Loucy (cell line): ENCODE data around the gene FAM13A.

Source experiments
- H2AFZ ChIP-seq: fragments of 200-600 bp; sonication (generic); 2 replicates; pipeline ENCODE4 v1.6.0; 2016; ENCODE audit warnings: antibody characterized with exemption, mild to moderate bottlenecking, low read length, moderate library complexity
- H3F3A ChIP-seq: fragments of 200-600 bp; 2 replicates; pipeline ENCODE4 v1.6.0; 2016; ENCODE audit warnings: antibody characterized with exemption, low read depth, mild to moderate bottlenecking
- H3K27me3 ChIP-seq: fragments of 200-600 bp; sonication (generic); 2 replicates; pipeline ENCODE4 v1.6.1; 2014; ENCODE audit warnings: low read length, mild to moderate bottlenecking; ENCODE audit not compliant: insufficient read depth, poor library complexity, severe bottlenecking
- H3K36me3 ChIP-seq: fragments of 200-600 bp; sonication (generic); 2 replicates; pipeline ENCODE4 v1.6.1; 2016; ENCODE audit warnings: low read length; ENCODE audit not compliant: insufficient read depth
- H3K4me1 ChIP-seq: fragments of 200-600 bp; sonication (generic); 2 replicates; pipeline ENCODE4 v1.5.1; 2014; ENCODE audit warnings: low read length, mild to moderate bottlenecking; ENCODE audit not compliant: insufficient read depth, poor library complexity, severe bottlenecking
- H3K4me2 ChIP-seq: fragments of 200-600 bp; sonication (generic); 2 replicates; pipeline ENCODE4 v1.6.0; 2014; ENCODE audit warnings: antibody characterized with exemption, low read length, low read depth, mild to moderate bottlenecking; ENCODE audit not compliant: poor library complexity, severe bottlenecking
- H3K4me3 ChIP-seq: fragments of 200-600 bp; sonication (generic); 2 replicates; pipeline ENCODE4 v1.5.1; 2014; ENCODE audit warnings: low read length, mild to moderate bottlenecking, mixed read lengths; ENCODE audit not compliant: poor library complexity, severe bottlenecking
- H3K79me2 ChIP-seq: fragments of 200-600 bp; sonication (generic); 2 replicates; pipeline ENCODE4 v1.6.1; 2014; ENCODE audit warnings: low read length; ENCODE audit not compliant: insufficient read depth
- H3K9ac ChIP-seq: fragments of 200-600 bp; sonication (generic); 2 replicates; pipeline ENCODE4 v1.6.0; 2014; ENCODE audit warnings: mild to moderate bottlenecking, low read depth, low read length, moderate library complexity; ENCODE audit not compliant: poor library complexity, severe bottlenecking
- H3K9me2 ChIP-seq: fragments of 200-600 bp; sonication (generic); replicated peaks from 2 replicates; pipeline ENCODE4 v1.6.1; 2016; ENCODE audit warnings: low read depth, low read length, mixed read lengths
- H3K9me3 ChIP-seq: fragments of 200-600 bp; sonication (generic); 2 replicates; pipeline ENCODE4 v1.6.1; 2014; ENCODE audit warnings: mild to moderate bottlenecking, antibody characterized with exemption, low read length, low read depth; ENCODE audit not compliant: insufficient read depth
- H4K20me1 ChIP-seq: fragments of 200-600 bp; sonication (generic); 2 replicates; pipeline ENCODE4 v1.6.0; 2014; ENCODE audit warnings: antibody characterized with exemption, low read length, mild to moderate bottlenecking; ENCODE audit not compliant: insufficient read depth, poor library complexity, severe bottlenecking
- EZH2phosphoT487 ChIP-seq: fragments of 200-600 bp; IDR thresholded peaks from 2 replicates; pipeline ENCODE4 v1.6.1; 2018; ENCODE audit warnings: antibody characterized with exemption, mild to moderate bottlenecking, moderate library complexity, borderline replicate concordance
- TF ChIP-seq, protein P1 (sequence below): fragments of 200-600 bp; sonication (generic); conservative IDR thresholded peaks from 2 replicates; pipeline ENCODE4 v1.5.1; 2014; ENCODE audit warnings: mild to moderate bottlenecking, antibody characterized with exemption, low read length

The FAM13A gene

GRCh38 chr4:88792821-88793220 lies 264.2 kb downstream of the FAM13A start:
- no peak overlapping the region for H3K4me2 ChIP-seq

DNA sequence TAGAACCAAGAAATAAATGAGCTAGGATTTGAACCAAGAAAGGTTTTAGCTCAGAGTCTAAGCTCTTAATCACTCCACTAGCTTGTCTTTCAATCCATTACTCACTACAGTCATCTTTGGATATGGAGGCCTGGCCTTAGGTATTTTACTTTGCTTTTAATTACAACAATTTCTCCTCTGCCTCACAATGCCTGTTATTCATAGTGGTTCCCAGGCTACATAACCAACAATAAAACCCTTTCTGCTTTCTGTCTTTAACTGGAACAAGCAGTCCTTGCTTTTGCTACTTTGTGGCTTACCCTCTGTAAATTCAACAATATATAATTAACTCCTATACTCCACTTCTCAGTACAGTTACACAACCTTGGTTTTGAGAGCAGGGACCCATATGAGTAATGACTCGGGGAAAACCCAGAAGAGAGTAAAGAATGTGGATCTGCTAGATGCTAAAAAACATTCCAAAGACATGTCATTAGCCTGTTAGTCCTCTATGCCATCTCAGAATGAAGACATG lies 264.7 kb downstream of the FAM13A start:
- H3K4me2 ChIP-seq = no peak overlapping the region
- no peak overlapping the region for H3K9ac ChIP-seq
- peaks cover 8% of the 10 kb centered on the region; the same call in 1 of the 2 replicates for H3K36me3 ChIP-seq

More at GRCh38 chr4:88792821-88793220, 264.2 kb downstream of the FAM13A start:
- Histone ChIP-seq H3K36me3 (peaks cover 3% of the 10 kb centered on the region; the same call in 1 of the 2 replicates), H3K4me3 (no peak overlapping the region), H3K9ac (no peak overlapping the region), H4K20me1 (no peaks in the 10 kb centered on the region), H3K79me2 (no peaks in the 10 kb centered on the region), H2AFZ (no peak overlapping the region), H3K9me2 (no peaks in the 10 kb centered on the region), H3K9me3 (no peaks in the 10 kb centered on the region), H3F3A (no peaks in the 10 kb centered on the region), H3K4me1 (no peaks in the 10 kb centered on the region), H3K27me3 (no peaks in the 10 kb centered on the region)
- TF ChIP-seq EZH2phosphoT487 = no peak
- TF ChIP-seq, protein P1, sequence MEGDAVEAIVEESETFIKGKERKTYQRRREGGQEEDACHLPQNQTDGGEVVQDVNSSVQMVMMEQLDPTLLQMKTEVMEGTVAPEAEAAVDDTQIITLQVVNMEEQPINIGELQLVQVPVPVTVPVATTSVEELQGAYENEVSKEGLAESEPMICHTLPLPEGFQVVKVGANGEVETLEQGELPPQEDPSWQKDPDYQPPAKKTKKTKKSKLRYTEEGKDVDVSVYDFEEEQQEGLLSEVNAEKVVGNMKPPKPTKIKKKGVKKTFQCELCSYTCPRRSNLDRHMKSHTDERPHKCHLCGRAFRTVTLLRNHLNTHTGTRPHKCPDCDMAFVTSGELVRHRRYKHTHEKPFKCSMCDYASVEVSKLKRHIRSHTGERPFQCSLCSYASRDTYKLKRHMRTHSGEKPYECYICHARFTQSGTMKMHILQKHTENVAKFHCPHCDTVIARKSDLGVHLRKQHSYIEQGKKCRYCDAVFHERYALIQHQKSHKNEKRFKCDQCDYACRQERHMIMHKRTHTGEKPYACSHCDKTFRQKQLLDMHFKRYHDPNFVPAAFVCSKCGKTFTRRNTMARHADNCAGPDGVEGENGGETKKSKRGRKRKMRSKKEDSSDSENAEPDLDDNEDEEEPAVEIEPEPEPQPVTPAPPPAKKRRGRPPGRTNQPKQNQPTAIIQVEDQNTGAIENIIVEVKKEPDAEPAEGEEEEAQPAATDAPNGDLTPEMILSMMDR = no peak

GRCh38 chr4:88791274-88791673 lies 265.7 kb downstream of the FAM13A start:
- Histone ChIP-seq H3K4me1 (no peaks in the 10 kb centered on the region), H3K4me2 (no peak overlapping the region), H3K27me3 (no peaks in the 10 kb centered on the region), H3F3A (no peaks in the 10 kb centered on the region), H4K20me1 (no peaks in the 10 kb centered on the region), H2AFZ (no peak overlapping the region), H3K9ac (no peak overlapping the region), H3K9me3 (no peaks in the 10 kb centered on the region), H3K4me3 (no peak overlapping the region), H3K36me3 (peaks cover 13% of the 10 kb centered on the region; the same call in 1 of the 2 replicates), H3K79me2 (no peaks in the 10 kb centered on the region), H3K9me2 (no peaks in the 10 kb centered on the region)
- TF ChIP-seq EZH2phosphoT487 = no peak
- TF ChIP-seq, protein P1 = peak; percentile 73

More for the DNA sequence above, 264.7 kb downstream of the FAM13A start:
- no peaks in the 10 kb centered on the region for H3K4me1 ChIP-seq
- H3F3A ChIP-seq = no peaks in the 10 kb centered on the region
- H3K79me2 ChIP-seq = no peaks in the 10 kb centered on the region
- H3K9me2 ChIP-seq = no peaks in the 10 kb centered on the region
- H4K20me1 ChIP-seq = no peaks in the 10 kb centered on the region
- no peak overlapping the region for H2AFZ ChIP-seq
- no peaks in the 10 kb centered on the region for H3K27me3 ChIP-seq
- H3K4me3 ChIP-seq = no peak overlapping the region
- H3K9me3 ChIP-seq = no peaks in the 10 kb centered on the region
- TF ChIP-seq, protein P1 = no peak
